NCI-H2196 (cell line): Measurements from ENCODE around the gene ATIC.
"Not testable (repeated sequence)": the region's sequence is repeated elsewhere in the genome, so short reads cannot be mapped to it uniquely, and the experiment has no call there.

Experiments used
- DNase-seq: peaks from one replicate; lab custom pipeline; 2025; ENCODE audit not compliant: unreplicated experiment; lab: John Stamatoyannopoulos, UW

The ATIC gene

DNA sequence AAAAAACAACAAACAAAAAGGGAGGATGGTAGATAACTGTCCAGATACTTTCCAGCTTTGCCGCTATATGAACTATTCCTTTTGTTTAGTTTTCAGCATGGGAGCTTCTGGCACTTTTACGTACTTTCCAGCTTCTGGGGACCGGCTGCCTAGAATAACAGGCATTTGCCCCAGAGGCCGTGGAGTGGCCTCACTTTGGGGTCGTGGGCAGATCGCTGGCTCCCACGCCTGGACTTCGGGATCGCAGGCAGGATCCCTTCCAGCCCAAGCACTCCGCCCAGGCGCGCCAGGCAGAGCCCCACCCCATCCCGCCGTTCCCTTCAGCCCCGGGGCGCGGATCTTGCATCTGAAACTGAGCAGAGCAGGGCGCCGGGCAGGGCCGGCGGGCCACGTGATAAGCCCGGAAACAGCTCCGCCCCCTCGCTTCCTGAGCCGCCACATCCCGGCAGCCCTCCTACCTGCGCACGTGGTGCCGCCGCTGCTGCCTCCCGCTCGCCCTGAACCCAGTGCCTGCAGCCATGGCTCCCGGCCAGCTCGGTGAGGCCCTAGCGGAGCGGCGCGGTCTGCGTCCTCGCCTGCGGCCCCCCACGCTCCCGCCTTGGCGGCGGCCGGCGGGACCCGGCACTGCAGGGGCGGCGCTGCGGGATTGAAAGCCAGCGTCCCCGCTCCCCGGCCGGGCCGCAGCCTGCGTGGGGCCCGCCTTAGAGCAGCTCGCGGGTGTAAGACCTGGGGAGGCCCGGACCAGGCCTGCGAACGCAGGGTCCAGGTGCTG lies at the start of gene ATIC:
Gene ATIC (plus strand): TSS at position 435 of the 772 bp plus-strand sequence. CDS start 84 bp downstream, at position 519.
- peak; percentile 96 for DNase-seq

DNA sequence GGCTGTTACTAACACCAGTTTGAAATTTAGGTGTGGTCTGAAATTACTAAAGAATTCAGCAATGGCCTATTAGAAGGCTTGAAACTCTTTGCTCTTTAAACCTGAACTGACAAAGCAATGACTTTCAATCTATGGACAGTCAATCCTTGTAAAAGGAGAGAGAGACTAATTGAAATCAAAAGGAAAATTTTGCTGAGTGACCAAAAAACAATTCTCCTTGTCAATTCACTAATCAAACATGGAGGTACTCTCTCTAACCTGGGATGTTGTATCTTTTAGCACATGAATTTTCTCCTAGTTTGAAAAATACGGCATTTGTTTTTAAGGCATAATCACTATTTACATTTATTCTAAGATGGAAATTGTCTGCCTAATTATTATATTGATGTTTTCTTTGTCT lies 49.6 kb upstream of the ATIC start:
- no peak for DNase-seq

GRCh38 chr2:215262741-215263362 lies 49.0 kb upstream of the ATIC start:
- DNase-seq, result no peak

DNA sequence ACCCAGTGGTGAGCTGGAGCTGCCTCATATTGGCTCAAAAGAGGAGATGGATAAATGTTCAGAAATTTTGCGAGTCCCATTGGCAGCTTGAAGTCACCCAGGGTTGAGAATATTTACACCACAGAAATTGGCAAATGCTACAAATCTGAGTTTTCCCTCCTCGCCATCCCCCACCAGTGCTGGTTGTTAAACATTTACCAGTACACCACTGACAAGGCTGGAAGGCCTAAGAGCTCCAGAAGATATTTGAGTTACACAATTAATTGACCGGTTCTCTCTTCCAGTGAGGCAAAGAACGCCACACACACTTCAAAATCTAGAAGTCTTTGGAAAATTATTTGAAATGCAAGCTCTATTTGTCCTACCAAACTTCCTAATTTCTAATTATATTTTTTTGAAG lies 47.5 kb upstream of the ATIC start:
- DNase-seq, result no peak

DNA sequence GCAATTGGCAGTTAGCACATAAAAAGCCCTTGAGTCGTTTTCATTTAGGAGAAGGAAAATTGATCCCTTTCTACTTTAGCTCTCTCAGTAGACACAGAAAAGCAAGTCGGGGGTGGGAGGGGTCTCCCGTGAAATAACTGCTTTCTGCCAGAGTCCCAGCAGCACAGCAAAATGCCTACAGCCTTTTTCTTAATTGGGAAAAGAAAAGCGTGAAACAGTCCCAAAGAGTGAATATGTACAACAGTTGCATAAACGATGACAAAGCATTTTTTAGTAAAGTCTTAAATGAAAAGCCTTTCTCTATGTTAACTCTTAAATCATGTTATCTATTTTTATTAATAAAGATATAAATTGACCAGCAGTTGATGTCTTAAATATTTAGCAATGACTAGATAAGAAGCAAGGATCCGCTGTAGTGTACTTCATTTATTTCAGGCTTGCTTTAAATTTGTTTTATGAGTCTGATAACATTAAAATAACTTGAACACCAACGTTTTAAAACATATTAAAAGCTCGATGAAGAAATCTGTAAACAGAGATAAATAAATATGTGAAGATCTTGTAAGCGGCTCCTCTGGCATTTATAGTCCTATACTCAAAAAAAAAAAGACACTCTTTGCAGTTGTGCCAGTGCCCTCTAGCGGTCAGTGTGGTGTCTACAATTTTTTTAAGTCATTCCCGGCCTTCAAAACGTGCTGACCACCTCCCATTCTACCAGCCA lies 42.3 kb upstream of the ATIC start:
- peak; percentile 69 for DNase-seq

DNA sequence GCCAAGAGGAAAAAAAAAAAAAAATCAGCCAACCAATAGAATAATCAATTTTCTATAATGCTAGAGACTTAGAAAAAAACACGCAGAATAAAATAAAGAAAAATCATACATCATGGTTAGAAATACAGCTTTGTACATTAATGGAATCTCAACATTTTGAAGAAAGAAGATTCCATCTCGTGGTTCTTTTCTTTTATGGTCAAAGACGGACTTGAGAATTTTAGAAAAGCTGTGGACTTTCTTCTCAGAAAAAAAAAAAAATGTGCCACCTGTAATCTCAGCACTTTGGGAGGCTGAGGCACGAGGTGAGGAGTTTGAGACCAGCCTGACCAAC lies 41.8 kb upstream of the ATIC start:
- no peak for DNase-seq

- no peak for DNase-seq
Measured at GRCh38 chr2:215271446-215271845, 40.4 kb upstream of the ATIC start.

DNA sequence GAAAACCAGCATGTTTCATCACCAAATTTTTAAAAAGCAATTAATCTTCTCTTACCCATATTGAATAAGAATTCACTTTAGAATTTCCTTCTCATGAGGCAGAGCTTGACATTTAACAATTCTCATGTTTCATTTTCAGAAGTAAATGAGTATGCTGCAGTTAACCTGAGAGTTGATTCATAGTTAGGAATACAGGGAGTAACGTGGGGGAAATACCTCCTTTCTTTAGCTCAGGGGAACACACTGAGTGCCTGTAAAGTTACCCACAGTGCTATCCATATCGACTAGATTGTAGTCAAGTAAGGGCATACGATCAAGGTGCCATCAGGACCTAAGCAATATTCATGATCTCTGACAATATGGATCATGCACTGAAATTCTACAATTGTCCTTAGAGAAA lies 38.9 kb upstream of the ATIC start:
- DNase-seq, result no peak

GRCh38 chr2:215274829-215275228 lies 37.0 kb upstream of the ATIC start:
- DNase-seq, result no peak

DNA sequence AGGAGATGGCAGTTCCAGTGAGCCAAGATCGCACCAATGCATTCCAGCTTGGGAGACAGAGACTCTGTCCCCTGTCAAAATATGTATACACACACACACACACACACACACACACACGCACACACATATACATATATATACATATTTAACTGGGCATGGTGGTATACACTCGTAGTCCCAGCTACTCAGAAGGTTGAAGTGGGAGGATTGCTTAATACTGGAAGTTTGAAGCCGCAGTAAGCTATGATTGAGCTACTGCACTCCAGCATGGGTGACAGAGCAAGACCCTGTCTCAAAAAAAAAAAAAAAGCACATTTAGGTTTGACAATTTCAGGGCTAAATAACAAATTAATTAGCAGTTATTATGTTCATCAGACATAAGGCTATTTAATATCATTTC lies 36.0 kb upstream of the ATIC start:
- DNase-seq, result no peak

- no peak for DNase-seq
Measured at GRCh38 chr2:215277944-215278343, 33.9 kb upstream of the ATIC start.

DNA sequence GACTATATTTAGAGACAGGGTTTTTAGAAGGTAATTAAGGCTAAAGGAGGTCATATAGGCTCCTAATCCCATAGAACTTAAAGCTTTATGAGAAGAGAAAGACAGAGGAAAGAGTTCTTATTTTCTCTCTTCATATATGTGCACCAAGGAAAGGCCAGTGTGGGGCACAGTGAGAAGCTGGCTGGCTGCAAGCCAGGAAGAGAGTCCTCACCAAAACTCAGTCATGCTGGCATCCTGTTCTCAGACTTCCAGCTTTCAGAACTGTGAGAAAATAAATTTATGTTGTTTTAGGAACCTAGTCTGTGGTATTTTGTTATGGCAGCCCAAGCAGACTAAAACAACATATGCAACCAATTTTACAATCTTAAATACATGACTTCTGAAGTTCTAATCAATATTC lies 31.5 kb upstream of the ATIC start:
- DNase-seq, result no peak

DNA sequence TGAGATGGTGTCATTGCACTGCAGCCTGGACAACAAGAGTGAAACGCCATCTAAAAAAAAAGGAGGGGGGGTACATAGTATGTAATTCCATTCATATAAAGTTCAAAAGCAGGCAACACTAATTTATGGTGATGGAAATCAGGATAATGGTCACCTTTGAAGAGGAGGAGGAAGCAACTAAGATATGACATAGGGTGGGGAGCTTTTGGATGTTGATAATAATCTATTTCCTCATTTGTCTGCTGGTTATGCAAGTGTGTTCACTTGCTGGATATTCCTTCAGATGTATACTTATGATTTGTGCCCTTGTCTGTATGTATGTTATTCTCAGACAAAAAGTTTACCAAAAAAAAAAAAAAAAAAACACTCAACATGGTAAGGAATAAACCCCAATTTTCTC lies 28.6 kb upstream of the ATIC start:
- DNase-seq, result no peak

- no peak for DNase-seq
Measured at GRCh38 chr2:215286309-215286708, 25.6 kb upstream of the ATIC start.

GRCh38 chr2:215288112-215288815 lies 23.6 kb upstream of the ATIC start:
- no peak for DNase-seq

GRCh38 chr2:215290980-215291599 lies 20.8 kb upstream of the ATIC start:
- no peak for DNase-seq

DNA sequence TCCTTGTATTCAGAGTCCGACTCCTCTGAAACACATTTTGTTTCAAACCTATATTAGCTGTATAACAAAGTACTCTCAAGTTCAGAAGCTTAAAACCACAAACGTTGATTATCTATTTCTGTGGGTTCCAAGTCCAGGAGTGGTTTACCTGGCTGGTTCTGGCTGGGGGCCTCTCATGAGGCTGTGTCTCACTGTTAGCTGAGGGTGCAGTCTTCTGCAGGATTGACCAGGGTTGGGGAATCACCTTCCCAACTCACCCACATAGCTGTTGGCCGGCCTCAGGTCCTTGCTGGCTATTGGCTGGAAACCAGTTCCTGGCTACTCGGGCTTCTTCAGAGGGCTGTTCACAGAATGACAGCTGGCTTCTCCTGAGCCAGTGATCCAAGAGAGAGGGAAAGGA lies 18.0 kb upstream of the ATIC start:
- DNase-seq, result no peak

DNA sequence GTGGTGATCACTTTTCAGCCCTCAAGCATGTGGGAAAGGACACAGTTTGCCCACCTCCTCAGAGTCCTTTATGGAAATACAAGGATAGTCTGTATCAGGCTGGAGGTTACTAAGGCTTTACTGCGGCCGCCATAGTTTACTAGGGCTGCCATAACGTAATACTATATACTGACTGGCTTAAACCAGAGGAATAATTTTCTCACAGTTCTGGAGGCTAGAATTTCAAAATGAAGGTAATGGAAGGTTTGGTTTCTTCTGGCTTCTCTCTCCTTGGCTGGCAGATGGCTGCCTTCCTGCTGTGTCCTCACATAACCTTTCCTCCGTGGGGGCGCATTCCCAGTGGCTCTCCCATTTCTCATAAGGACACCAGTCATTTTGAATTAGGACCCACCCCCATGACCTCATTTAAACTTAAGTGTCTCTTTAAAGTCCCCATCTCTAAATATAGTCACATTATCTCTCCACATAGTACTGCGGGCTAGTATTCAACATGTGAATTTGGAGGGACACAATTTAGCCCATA lies 12.5 kb upstream of the ATIC start:
- DNase-seq, result no peak

GRCh38 chr2:215301994-215302393 lies 9.9 kb upstream of the ATIC start:
- no peak for DNase-seq

GRCh38 chr2:215311259-215311624 lies 617 bp upstream of the ATIC start:
- DNase-seq, result not testable (repeated sequence)

- DNase-seq, result no peak
Measured at GRCh38 chr2:215313255-215313613, 1.4 kb downstream of the ATIC start.
